GM18861 (cell line): ENCODE data around the gene CPM.
"Not testable (repeated sequence)": the region's sequence is repeated elsewhere in the genome, so short reads cannot be mapped to it uniquely, and the experiment has no call there.

Experiments used
- ATAC-seq: cut with Tn5 transposase; IDR thresholded peaks from one replicate; pipeline ENCODE4 v1.9.1; 2021; ENCODE audit not compliant: unreplicated experiment

The CPM gene

DNA sequence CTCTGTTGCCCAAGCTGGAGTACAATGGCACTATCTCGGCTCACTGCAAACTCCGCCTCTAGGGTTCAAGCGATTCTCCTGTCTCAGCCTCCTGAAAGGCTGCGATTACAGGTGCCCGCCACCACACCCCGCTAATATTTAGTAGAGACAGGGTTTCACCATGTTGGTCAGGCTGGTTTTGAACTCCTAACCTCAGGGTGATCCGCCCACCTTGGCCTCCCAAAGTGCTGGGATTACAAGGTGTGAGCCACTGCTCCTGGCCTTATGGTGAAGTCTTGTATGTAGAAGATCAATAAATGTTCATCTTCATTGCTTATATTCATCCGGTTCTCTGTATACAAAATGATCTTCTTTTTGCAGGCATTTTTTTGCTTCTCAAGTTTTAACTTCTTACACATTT lies 77.2 kb downstream of the CPM start:
- ATAC-seq: no peak

DNA sequence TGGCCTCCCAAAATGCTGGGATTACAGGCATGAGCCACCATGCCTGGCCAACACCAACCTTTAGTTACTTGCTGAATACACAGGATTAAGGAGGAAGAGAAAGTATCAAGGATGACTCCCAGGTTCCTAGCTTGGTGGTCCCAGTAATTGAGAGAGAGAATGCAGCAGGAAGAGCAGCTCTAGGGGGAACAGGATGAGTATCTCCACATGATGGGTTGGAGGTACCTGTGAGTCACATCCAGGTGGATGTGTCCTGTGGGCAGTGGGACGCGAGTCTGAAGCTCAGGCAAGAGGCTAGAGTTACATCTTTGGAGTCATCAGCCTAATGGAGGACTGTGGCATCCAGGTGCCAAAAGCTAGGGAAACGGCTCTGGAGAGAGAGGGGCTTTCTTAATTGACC lies 77.9 kb downstream of the CPM start:
- ATAC-seq: no peak

DNA sequence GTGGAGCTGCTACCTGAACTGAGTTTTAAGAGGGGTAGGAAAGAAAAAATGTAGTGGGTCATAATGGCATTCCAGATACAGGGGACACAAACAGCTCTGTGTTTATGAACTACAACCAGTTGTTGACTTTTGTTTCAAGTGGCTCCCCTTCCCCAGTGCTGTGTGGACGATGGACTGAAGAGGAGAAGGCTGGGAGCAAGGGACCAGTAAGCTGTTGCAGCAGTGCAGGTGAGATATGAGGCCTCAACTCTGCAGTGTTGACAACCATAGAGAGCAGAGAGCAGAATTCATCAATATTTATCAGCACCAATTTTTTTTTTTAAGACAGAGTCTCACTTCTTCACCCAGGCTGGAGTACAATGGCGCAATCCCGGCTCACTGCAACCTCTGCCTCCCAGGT lies 78.4 kb downstream of the CPM start:
- no peak for ATAC-seq

DNA sequence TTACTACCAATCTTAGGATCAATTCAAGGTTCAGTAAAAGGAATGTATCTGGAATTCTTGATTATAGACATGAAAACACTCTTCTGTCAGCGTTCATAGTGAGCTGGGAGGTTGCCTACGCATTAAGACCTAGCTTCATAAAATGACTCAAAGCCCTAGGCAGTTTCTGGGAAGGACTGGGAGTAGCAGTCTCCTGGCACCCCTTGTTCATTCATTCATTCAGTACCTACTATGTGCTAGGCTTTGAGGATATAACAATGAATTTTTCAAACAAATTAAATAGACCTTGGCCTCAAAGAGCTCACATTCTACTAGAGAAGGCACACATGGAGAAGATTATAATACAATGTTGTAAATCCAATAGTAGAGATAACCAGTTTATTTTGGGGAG lies 78.9 kb downstream of the CPM start:
- no peak for ATAC-seq

DNA sequence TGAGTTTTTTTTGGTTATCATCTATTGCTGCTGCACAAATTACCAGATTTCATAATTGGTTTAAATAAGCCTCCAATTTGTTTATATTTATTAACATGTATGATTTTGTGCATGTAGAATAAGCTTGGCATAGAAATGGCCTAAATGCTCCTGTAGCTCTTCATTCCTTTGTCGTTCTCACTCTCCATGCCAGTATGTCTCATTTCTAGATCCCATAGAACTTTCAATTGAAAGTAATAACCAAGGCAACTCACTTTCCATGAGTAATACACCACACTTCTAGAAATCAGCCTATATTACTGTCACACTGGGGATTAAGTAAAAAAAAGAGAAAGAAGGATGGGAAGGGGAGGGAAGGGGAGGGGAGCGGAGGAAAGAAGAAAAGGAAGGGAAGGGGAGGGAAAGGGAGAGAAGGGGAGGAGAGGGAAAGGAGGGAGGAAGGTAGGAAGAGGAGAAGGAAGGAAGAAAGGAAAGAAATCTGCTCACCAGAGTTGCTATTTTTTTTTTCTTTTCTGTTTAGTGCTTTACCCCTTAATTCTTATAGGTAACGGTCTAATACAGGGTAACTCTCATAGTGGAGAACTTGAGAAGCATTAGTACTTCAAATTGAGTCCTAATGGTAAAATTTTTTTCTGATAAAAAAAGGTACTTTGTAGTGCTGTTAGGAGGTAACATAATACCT lies 79.4 kb downstream of the CPM start:
- ATAC-seq: no peak

DNA sequence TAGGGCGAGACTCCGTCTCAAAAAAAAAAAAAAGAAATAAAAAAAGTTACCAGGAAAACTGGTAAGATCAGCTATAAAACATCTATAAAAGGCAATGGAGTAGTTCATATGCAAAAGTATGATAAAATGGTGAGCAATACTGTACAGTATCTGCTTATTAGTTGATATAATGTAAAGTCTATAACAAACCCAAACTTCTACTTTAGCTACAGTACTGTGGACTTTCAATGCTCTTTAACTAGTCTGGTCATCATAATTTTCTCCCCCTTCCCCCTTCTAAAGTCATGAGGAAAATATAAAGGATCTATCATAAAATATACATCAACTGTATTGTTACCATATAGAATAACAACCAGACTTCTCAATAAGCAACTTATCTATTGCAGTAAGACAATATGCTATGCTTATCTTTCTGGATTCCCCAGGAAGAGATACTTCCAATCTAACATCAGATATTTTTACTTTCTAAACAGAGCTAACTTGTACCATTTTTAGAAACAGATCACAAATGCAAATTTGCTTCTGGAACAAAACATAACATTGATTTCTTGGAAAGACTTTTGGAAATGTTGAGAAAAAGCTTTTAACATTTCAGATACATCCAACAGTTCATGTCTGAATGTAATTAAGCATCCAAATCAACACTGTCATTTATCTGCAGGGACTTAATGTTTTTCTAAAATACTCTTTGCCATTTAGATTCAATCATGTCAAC lies 81.2 kb downstream of the CPM start:
- ATAC-seq: no peak

DNA sequence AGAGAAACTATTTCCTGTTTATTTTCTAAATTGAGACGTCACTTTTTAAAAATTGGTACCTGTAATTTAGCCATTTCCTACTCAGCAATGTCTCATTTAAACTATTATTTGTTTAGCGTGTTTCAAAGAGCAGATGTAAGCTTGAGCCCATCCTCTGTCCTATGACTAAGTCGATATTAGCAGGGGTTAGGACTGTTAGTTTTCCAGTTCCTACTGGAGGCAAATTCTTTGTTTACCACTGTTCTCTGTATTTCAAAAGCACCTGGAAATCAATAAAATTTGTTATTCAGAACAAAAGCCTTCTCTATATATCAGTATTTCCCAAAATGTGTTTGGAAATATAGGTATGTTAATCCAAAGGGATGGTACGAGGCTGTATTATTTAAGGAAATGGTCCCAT lies 82.6 kb downstream of the CPM start:
- no peak for ATAC-seq

DNA sequence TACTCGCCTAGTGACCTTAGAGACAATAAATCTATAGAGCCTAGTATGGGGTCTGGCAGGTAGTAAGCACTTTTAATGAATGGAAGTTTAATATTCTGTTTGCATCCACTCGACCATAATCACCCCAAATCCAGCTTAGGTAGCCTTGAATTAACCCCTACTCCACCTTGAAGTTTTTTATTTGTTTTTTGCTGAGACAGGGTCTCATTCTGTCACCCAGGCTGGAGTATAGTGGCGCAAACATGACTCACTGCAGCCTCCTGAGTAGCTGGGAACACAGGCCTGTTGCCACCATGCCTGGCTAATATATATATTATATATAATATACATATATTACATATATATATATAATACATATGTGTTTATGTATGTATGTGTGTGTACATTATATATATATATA lies 86.2 kb downstream of the CPM start:
- ATAC-seq: no peak

DNA sequence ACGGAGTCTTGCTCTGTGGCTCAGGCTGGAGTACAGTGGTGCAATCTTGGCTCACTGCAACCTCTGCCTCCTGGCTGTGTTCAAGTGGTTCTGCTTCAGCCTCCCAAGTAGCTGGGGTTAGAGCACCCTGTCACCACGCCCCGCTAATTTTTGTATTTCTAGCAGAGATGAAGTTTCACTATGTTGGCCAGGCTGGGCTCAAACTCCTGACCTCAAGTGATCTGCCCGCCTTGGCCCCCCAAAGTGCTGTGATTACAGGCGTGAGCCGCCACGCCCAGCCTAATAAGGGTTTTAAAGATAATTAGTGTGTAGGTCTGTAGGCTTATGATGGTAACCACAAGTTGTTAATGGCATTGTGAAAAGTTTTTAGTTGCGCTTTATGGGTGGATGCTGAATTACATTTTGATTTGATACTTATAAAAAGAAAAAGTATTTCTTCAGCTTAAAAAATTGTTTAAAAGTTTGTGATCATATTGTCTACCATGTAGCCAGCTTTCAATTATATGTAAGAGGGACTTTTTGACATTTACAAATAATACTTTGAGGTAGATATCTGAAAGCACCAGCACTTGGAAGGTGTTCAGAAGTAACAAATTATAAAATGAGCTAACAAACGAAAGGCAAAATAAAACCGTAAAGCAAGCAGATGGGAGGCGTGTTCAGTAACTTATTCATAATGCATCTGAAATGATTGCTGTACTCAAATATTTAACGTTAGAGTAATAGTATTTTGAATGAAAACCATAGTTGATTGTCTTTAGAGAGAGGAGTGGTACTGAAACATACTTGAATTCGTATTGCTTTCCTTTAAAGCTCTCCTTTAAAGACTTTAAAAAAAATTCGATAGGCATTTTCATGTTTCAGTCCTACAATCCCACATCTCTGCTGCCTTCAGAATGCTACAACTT lies 87.9 kb downstream of the CPM start:
- no peak for ATAC-seq

DNA sequence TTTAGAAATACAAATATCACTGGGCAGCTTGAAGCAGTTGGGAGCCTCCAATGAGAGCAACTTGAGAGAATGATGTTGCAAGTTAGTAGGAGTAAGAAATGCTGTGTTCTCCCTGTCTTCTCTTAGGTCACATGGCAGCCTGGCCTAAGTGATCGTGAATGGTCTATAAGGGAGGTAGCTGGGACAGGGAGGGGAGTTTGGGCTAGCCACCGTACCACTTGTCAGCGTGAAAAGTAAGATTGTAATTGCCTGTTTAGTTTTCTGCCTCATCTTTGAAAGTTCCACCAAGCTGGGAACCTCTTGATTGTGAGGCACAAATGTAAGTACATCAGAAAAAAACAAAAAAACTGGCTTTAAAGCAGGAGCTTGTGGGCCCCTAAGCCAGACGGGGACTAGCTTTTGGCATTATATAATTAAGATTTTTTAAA lies 88.6 kb downstream of the CPM start:
- ATAC-seq: no peak

DNA sequence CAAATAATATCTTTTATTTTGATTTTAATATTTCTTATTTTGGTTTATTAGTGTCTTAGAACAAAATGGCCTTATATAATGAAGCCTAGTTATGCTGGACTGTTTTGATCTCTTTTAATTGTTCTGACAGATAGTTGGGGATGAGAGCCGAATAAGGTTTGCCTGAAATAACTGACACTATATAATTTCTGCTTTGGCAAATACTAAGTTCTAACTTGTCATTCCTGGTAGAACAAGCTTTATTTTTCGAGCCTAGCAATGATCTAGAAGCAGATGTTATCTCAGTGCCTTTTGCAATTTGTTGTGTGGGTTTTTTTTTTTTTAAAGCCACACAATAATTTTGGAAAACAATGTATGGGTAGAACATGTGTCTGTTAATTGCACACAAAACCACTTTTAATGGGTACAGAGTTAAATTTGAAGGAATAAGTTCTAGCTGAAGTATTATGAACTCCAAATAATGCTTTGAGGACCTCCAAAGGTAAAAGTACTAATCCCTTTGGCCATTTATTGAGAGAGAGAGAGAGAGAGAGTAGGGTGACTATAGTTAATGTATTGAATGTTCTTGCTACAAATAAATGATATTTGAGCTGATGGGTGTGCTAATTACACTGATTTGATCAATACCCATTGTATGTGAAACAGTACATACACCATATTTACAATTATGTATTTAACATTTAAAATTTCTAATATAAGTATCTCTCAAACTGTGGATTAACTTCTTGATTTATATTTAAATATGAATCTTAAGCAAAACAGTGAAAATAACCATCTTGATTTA lies 90.0 kb downstream of the CPM start:
- ATAC-seq: no peak

DNA sequence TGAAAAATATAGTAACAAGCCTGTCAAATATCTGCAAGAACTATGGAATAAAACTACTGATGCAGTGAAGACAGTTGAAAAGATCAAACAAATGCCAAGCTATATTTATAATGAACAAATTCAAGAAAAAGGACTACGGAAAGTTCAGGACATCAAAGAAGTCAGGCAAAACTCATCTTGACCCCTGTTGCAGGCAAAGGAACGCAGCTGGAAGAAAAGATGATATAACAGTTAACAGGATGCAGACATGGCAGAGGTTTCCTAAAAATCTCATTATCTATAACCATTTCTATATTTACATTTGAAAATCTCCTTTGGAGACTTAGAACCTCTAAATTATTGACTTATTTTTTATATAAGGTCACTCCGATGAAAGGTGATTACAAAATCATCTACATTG lies 90.8 kb downstream of the CPM start:
- no peak for ATAC-seq

DNA sequence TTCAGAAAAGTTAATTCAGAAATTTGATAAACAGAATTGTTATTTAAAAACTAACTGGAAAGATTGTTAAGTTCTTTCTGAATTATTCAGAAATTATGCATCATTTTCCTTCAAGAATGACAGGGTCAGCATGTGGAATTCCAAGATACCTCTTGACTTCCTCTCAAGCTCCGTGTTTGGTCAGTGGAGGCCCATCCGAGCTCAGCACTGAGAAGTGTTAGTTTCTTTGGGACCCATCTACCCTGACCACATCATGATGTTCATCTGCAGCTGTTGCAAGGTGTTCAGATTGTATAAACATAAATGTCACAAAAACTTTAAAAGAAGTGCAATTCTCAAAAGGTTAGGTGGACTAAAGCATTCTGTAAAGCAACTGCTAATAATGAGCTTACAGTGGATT lies 91.3 kb downstream of the CPM start:
- ATAC-seq: no peak

DNA sequence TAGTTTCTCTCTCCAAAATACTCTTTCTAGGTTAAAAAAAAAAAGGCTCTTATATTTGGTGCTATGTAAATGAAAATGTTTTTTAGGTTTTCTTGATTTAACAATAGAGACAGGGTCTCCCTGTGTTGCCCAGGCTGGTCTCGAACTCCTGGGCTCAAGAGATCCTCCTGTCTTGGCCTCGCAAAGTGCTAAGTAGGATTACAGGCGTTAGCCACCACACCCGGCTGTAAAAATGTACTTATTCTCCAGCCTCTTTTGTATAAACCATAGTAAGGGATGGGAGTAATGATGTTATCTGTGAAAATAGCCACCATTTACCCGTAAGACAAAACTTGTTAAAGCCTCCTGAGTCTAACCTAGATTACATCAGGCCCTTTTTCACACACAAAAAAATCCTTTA lies 91.8 kb downstream of the CPM start:
- ATAC-seq: not testable (repeated sequence)

DNA sequence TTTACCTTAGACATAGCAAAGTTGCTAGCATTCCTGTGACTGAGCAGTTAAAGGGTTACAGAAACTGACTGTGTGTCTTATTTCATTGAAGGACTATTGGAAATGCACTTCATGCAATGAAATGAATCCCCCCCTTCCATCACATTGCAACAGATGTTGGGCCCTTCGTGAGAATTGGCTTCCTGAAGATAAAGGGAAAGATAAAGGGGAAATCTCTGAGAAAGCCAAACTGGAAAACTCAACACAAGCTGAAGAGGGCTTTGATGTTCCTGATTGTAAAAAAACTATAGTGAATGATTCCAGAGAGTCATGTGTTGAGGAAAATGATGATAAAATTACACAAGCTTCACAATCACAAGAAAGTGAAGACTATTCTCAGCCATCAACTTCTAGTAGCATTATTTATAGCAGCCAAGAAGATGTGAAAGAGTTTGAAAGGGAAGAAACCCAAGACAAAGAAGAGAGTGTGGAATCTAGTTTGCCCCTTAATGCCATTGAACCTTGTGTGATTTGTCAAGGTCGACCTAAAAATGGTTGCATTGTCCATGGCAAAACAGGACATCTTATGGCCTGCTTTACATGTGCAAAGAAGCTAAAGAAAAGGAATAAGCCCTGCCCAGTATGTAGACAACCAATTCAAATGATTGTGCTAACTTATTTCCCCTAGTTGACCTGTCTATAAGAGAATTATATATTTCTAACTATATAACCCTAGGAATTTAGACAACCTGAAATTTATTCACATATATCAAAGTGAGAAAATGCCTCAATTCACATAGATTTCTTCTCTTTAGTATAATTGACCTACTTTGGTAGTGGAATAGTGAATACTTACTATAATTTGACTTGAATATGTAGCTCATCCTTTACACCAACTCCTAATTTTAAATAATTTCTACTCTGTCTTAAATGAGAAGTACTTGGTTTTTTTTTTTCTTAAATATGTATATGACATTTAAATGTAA lies 93.5 kb downstream of the CPM start:
- no peak for ATAC-seq

DNA sequence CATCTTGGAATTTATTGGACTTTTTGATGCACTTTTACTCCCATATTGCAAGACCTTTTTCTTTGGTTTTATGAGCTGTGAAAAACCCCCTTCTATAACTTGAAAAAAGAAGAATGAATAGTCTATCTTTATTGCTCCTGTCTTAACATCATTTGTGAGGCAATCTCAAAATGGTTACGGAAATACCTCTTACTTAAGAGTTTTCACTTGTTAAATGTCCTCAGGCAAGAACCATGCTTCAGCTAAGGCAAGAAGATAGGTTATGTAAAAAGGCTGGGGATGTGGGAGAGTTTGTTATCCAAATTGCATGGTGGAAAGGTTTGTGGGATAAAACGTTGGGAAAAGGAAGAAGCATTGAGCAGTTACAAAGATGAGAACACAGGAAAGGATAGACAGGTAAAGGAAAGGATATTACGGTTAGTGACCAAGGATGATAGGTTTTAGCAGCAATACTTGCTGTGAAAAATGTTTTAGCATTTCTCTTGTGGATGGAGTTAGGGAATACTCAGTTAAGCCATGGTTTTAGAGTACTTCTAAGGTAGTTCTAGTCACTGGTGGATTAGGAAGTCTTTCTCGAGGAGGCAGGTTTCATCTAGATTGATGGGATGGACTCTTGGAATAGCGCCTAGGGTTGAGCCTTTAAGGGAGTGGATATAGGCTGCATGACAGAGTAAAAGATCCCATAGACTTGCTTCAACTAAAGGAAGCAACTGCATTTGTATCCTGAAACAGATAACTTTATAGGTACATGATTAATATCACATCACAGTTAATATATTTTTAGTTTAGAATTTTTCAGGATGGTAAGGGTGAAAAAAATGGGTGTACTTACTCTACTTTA lies 94.7 kb downstream of the CPM start:
- no peak for ATAC-seq

DNA sequence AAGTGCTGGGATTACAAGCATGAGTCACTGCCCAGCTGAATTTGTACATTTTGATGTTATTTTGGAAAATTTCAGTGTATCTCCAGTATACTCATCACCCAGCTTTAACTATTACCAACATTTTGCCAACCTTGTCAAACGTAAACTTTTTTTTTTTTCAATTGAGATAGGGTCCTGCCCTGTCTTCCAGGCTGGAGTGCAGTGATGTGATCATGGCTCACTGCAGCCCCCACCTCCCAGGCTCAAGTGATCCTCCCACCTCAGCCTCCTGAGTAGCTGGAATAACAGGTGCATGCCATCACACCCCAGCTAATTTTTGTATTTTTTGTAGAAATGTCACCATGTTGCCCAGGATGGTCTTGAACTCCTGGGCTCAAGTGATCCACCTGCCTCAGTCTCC lies 95.8 kb downstream of the CPM start:
- ATAC-seq: no peak

DNA sequence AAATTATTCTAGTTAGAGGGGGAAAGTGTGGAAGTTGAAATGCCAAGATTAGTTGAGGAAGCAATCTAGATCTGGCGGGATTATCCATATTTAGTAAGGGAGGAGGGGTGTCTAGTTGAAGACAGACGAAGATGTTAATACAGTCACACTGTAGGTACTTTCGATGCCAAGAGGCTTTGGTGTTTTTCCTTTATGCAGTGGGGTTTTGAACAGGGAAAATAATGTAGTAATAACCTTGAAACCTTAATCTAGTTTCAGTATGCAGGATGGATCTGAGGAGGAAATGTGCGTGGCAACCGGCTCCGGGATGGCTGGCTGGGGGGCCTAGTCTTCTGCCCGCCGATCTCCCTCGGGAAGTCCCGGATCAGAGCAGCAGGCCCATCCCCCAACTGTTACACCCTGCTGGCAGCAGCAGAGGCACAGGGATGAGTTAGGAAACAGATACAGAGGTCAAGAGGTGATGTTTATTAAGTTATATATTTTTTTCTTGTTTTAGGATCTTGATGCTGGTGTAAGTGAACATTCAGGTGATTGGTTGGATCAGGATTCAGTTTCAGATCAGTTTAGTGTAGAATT lies 97.5 kb downstream of the CPM start:
- no peak for ATAC-seq

DNA sequence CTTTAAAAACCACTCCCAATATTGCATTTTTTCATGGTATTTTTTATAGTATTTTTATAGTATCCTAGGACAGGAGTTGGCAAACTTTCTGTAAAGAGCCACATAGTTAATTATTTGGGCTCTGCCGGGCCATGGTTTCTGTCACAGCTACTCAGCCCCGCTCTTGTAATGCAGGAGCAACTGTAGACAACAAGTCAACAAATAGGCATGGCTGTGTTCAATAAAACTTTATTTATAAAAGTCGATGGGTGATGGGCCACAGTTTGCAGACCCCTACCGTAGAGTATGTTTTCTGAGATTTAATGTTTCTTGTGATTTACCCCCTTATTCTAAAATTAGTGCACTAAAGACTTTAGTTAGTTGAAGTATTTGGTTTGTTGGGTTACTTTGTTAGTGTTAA lies 99.5 kb downstream of the CPM start:
- no peak for ATAC-seq
